22Rv1 (cell line): ENCODE data around the gene TXLNB.

Experiments
- CTCF ChIP-seq: fragments of 450-650 bp; IDR thresholded peaks from 2 replicates; pipeline ENCODE4 v1.5.1; 2017; ENCODE audit warnings: mild to moderate bottlenecking
- ZFX ChIP-seq: fragments of 450-650 bp; IDR thresholded peaks from 2 replicates; pipeline ENCODE4 v1.6.1; 2017; ENCODE audit warnings: antibody characterized with exemption, borderline replicate concordance

GRCh38 chr6:139335447-139336210 lies 43.8 kb upstream of the TXLNB start:
- TF ChIP-seq CTCF (no peak), ZFX (no peak)
